ENCODE measurements around the gene ETS1.

The ETS1 gene

GRCh38 chr11:128615612-128616011 lies 28.3 kb upstream of the ETS1 start:
- Histone ChIP-seq H3K27ac (ENCODE audit: low read depth, low read length) (no peak overlapping the region), H3K36me3 (ENCODE audit: insufficient read depth, low read length) (no peaks in the 10 kb centered on the region), H3K9ac (ENCODE audit: low read depth, low read length) (no peak overlapping the region), H3K4me3 (ENCODE audit: low read length) (no peak overlapping the region), H3K27me3 (ENCODE audit: insufficient read depth, low read length) (peaks cover 40% of the 10 kb centered on the region), H3K9me3 (ENCODE audit: insufficient read depth, low read depth, low read length) (no peaks in the 10 kb centered on the region), H3K4me1 (ENCODE audit: insufficient read depth, low read length) (peaks cover 2% of the 10 kb centered on the region; the same call in 1 of the 2 replicates)
- 86% methylated on average over 7 of the region's 7 CpGs for whole genome bisulfite sequencing

GRCh38 chr11:128615076-128615475 lies 27.7 kb upstream of the ETS1 start:
- H3K27ac ChIP-seq (ENCODE audit: low read depth, low read length): no peak overlapping the region
- H3K4me1 ChIP-seq (ENCODE audit: insufficient read depth, low read length): peaks cover 6% of the 10 kb centered on the region; the same call in 1 of the 2 replicates
- 76% methylated on average over 11 of the region's 11 CpGs for WGBS
- no peak overlapping the region for H3K4me3 ChIP-seq (ENCODE audit: low read length)
- H3K27me3 ChIP-seq (ENCODE audit: insufficient read depth, low read length): peaks cover 40% of the 10 kb centered on the region
- H3K9me3 ChIP-seq (ENCODE audit: insufficient read depth, low read depth, low read length): no peaks in the 10 kb centered on the region
- no peak overlapping the region for H3K9ac ChIP-seq (ENCODE audit: low read depth, low read length)
- no peaks in the 10 kb centered on the region for H3K36me3 ChIP-seq (ENCODE audit: insufficient read depth, low read length)

- 93% methylated on average over 6 of the region's 6 CpGs for WGBS
- H3K9ac ChIP-seq (ENCODE audit: low read depth, low read length): no peak overlapping the region
- no peaks in the 10 kb centered on the region for H3K9me3 ChIP-seq (ENCODE audit: insufficient read depth, low read depth, low read length)
- H3K27me3 ChIP-seq (ENCODE audit: insufficient read depth, low read length): peaks cover 40% of the 10 kb centered on the region
- no peaks in the 10 kb centered on the region for H3K36me3 ChIP-seq (ENCODE audit: insufficient read depth, low read length)
- H3K4me1 ChIP-seq (ENCODE audit: insufficient read depth, low read length): peaks cover 14% of the 10 kb centered on the region
- no peak overlapping the region for H3K4me3 ChIP-seq (ENCODE audit: low read length)
- no peak overlapping the region for H3K27ac ChIP-seq (ENCODE audit: low read depth, low read length)
Measured at GRCh38 chr11:128614026-128614425, 26.7 kb upstream of the ETS1 start.

- no peak overlapping the region for H3K4me3 ChIP-seq (ENCODE audit: low read length)
- H3K4me1 ChIP-seq (ENCODE audit: insufficient read depth, low read length): peaks cover 16% of the 10 kb centered on the region
- WGBS: 93% methylated on average over 8 of the region's 8 CpGs
- no peak overlapping the region for H3K27ac ChIP-seq (ENCODE audit: low read depth, low read length)
- no peaks in the 10 kb centered on the region for H3K9me3 ChIP-seq (ENCODE audit: insufficient read depth, low read depth, low read length)
- H3K36me3 ChIP-seq (ENCODE audit: insufficient read depth, low read length): no peaks in the 10 kb centered on the region
- H3K27me3 ChIP-seq (ENCODE audit: insufficient read depth, low read length): peaks cover 44% of the 10 kb centered on the region
- H3K9ac ChIP-seq (ENCODE audit: low read depth, low read length): no peak overlapping the region
Measured at GRCh38 chr11:128613300-128613995, 26.1 kb upstream of the ETS1 start.

GRCh38 chr11:128610721-128611617 lies 23.6 kb upstream of the ETS1 start:
- Histone ChIP-seq H3K4me1 (ENCODE audit: insufficient read depth, low read length) (peaks cover 16% of the 10 kb centered on the region), H3K27me3 (ENCODE audit: insufficient read depth, low read length) (peaks cover 28% of the 10 kb centered on the region; the same call in 1 of the 2 replicates), H3K36me3 (ENCODE audit: insufficient read depth, low read length) (no peaks in the 10 kb centered on the region), H3K4me3 (ENCODE audit: low read length) (no peak overlapping the region), H3K9me3 (ENCODE audit: insufficient read depth, low read depth, low read length) (no peaks in the 10 kb centered on the region), H3K27ac (ENCODE audit: low read depth, low read length) (no peak overlapping the region), H3K9ac (ENCODE audit: low read depth, low read length) (no peak overlapping the region)
- WGBS: 68% methylated on average over 18 of the region's 18 CpGs

- 45% methylated on average over 6 of the region's 6 CpGs for WGBS
- no peak overlapping the region for H3K9ac ChIP-seq (ENCODE audit: low read depth, low read length)
- H3K27ac ChIP-seq (ENCODE audit: low read depth, low read length): no peak overlapping the region
- H3K4me1 ChIP-seq (ENCODE audit: insufficient read depth, low read length): peaks cover 16% of the 10 kb centered on the region
- H3K9me3 ChIP-seq (ENCODE audit: insufficient read depth, low read depth, low read length): no peaks in the 10 kb centered on the region
- H3K36me3 ChIP-seq (ENCODE audit: insufficient read depth, low read length): no peaks in the 10 kb centered on the region
- H3K27me3 ChIP-seq (ENCODE audit: insufficient read depth, low read length): peaks cover 22% of the 10 kb centered on the region; the same call in 1 of the 2 replicates
- H3K4me3 ChIP-seq (ENCODE audit: low read length): no peak overlapping the region
Measured at GRCh38 chr11:128609785-128610184, 22.4 kb upstream of the ETS1 start.

GRCh38 chr11:128608746-128609407 lies 21.5 kb upstream of the ETS1 start:
- Histone ChIP-seq H3K27me3 (ENCODE audit: insufficient read depth, low read length) (peaks cover 15% of the 10 kb centered on the region; the same call in 1 of the 2 replicates), H3K27ac (ENCODE audit: low read depth, low read length) (no peak overlapping the region), H3K9ac (ENCODE audit: low read depth, low read length) (no peak overlapping the region), H3K4me1 (ENCODE audit: insufficient read depth, low read length) (peaks cover 16% of the 10 kb centered on the region), H3K36me3 (ENCODE audit: insufficient read depth, low read length) (no peaks in the 10 kb centered on the region), H3K4me3 (ENCODE audit: low read length) (no peak overlapping the region), H3K9me3 (ENCODE audit: insufficient read depth, low read depth, low read length) (no peaks in the 10 kb centered on the region)
- 91% methylated on average over 10 of the region's 10 CpGs for WGBS

GRCh38 chr11:128607819-128608218 lies 20.5 kb upstream of the ETS1 start:
- Histone ChIP-seq H3K4me1 (ENCODE audit: insufficient read depth, low read length) (peaks cover 16% of the 10 kb centered on the region), H3K36me3 (ENCODE audit: insufficient read depth, low read length) (no peaks in the 10 kb centered on the region), H3K9ac (ENCODE audit: low read depth, low read length) (no peak overlapping the region), H3K27me3 (ENCODE audit: insufficient read depth, low read length) (peaks cover 13% of the 10 kb centered on the region; the same call in 1 of the 2 replicates), H3K4me3 (ENCODE audit: low read length) (no peak overlapping the region), H3K27ac (ENCODE audit: low read depth, low read length) (no peak overlapping the region), H3K9me3 (ENCODE audit: insufficient read depth, low read depth, low read length) (no peaks in the 10 kb centered on the region)
- WGBS: 87% methylated on average over 5 of the region's 5 CpGs

- peaks cover 9% of the 10 kb centered on the region for H3K4me1 ChIP-seq (ENCODE audit: insufficient read depth, low read length)
- no peak overlapping the region for H3K4me3 ChIP-seq (ENCODE audit: low read length)
- peaks cover 8% of the 10 kb centered on the region; the same call in 1 of the 2 replicates for H3K27me3 ChIP-seq (ENCODE audit: insufficient read depth, low read length)
- H3K27ac ChIP-seq (ENCODE audit: low read depth, low read length): no peak overlapping the region
- H3K36me3 ChIP-seq (ENCODE audit: insufficient read depth, low read length): no peaks in the 10 kb centered on the region
- no peaks in the 10 kb centered on the region for H3K9me3 ChIP-seq (ENCODE audit: insufficient read depth, low read depth, low read length)
- no peak overlapping the region for H3K9ac ChIP-seq (ENCODE audit: low read depth, low read length)
- 70% methylated on average over 4 of the region's 5 CpGs for WGBS
Measured at GRCh38 chr11:128604723-128605122, 17.4 kb upstream of the ETS1 start.

GRCh38 chr11:128603752-128604414 lies 16.5 kb upstream of the ETS1 start:
- peaks cover 6% of the 10 kb centered on the region; the same call in 1 of the 2 replicates for H3K27me3 ChIP-seq (ENCODE audit: insufficient read depth, low read length)
- no peak overlapping the region for H3K4me3 ChIP-seq (ENCODE audit: low read length)
- H3K9ac ChIP-seq (ENCODE audit: low read depth, low read length): no peak overlapping the region
- H3K9me3 ChIP-seq (ENCODE audit: insufficient read depth, low read depth, low read length): no peaks in the 10 kb centered on the region
- no peaks in the 10 kb centered on the region for H3K36me3 ChIP-seq (ENCODE audit: insufficient read depth, low read length)
- peaks cover under 1% of the 10 kb centered on the region for H3K4me1 ChIP-seq (ENCODE audit: insufficient read depth, low read length)
- 91% methylated on average over 5 of the region's 5 CpGs for WGBS
- no peak overlapping the region for H3K27ac ChIP-seq (ENCODE audit: low read depth, low read length)
